OCI-LY1 (cell line): ENCODE results near the gene CAPN12.

Experiments used
- H2AFZ ChIP-seq: fragments of 200-600 bp; sonication (generic), shearing (Covaris generic); 2 replicates; pipeline ENCODE4 v1.6.0; 2014; ENCODE audit warnings: antibody characterized with exemption, mild to moderate bottlenecking, low read length
- H3F3A ChIP-seq: fragments of 200-600 bp; sonication (generic), shearing (Covaris generic); 2 replicates; pipeline ENCODE4 v1.6.0; 2014; ENCODE audit warnings: mild to moderate bottlenecking, antibody characterized with exemption, low read length, moderate library complexity; ENCODE audit not compliant: insufficient read depth
- H3K27ac ChIP-seq: fragments of 200-600 bp; sonication (generic); 2 replicates; pipeline ENCODE4 v1.5.1; 2014; ENCODE audit warnings: low read length, mixed run types, mild to moderate bottlenecking, low read depth; ENCODE audit not compliant: poor library complexity, severe bottlenecking
- H3K27me3 ChIP-seq: fragments of 200-600 bp; sonication (generic); 2 replicates; pipeline ENCODE4 v1.6.0; 2014; ENCODE audit warnings: antibody characterized with exemption, mild to moderate bottlenecking, low read length, moderate library complexity; ENCODE audit not compliant: insufficient read depth
- H3K36me3 ChIP-seq: fragments of 200-600 bp; sonication (generic); 2 replicates; pipeline ENCODE4 v1.6.1; 2014; ENCODE audit warnings: mild to moderate bottlenecking, antibody characterized with exemption, low read length, moderate library complexity, mixed read lengths; ENCODE audit not compliant: insufficient read depth
- H3K4me1 ChIP-seq: fragments of 200-600 bp; sonication (generic); 2 replicates; pipeline ENCODE4 v1.5.1; 2014; ENCODE audit warnings: mild to moderate bottlenecking, low read length, moderate library complexity; ENCODE audit not compliant: insufficient read depth, severe bottlenecking
- H3K4me2 ChIP-seq: fragments of 200-600 bp; sonication (generic), shearing (Covaris generic); 2 replicates; pipeline ENCODE4 v1.6.1; 2014; ENCODE audit warnings: low read length
- H3K4me3 ChIP-seq: fragments of 200-600 bp; sonication (generic); 2 replicates; pipeline ENCODE4 v1.5.1; 2014; ENCODE audit warnings: low read length, low read depth, mild to moderate bottlenecking, mixed read lengths; ENCODE audit not compliant: poor library complexity, severe bottlenecking
- H3K79me2 ChIP-seq: fragments of 200-600 bp; shearing (Covaris generic); 2 replicates; pipeline ENCODE4 v1.6.1; 2016; ENCODE audit warnings: mixed run types, low read length, mixed read lengths; ENCODE audit not compliant: insufficient read depth
- H3K9ac ChIP-seq: fragments of 200-600 bp; sonication (generic), shearing (Covaris generic); 2 replicates; pipeline ENCODE4 v1.6.1; 2014; ENCODE audit warnings: mild to moderate bottlenecking, low read length, mixed read lengths
- H3K9me2 ChIP-seq: fragments of 200-600 bp; sonication (generic), shearing (Covaris generic); 2 replicates; pipeline ENCODE4 v1.6.1; 2014; ENCODE audit warnings: low read depth, mild to moderate bottlenecking, low read length, mixed read lengths
- H3K9me3 ChIP-seq: fragments of 200-600 bp; shearing (Covaris generic); 2 replicates; pipeline ENCODE4 v1.6.1; 2014; ENCODE audit warnings: low read length, mixed read lengths
- H4K20me1 ChIP-seq: fragments of 200-600 bp; sonication (generic), shearing (Covaris generic); 2 replicates; pipeline ENCODE4 v1.6.0; 2016; ENCODE audit warnings: mild to moderate bottlenecking, low read length; ENCODE audit not compliant: insufficient read depth
- CTCF ChIP-seq: fragments of 200-600 bp; sonication (generic), shearing (Covaris generic); IDR thresholded peaks from 2 replicates; pipeline ENCODE4 v1.5.1; 2017; ENCODE audit warnings: mild to moderate bottlenecking, antibody characterized with exemption, low read length, moderate library complexity, mixed read lengths
- EZH2 ChIP-seq: fragments of 200-600 bp; sonication (generic), shearing (Covaris generic); IDR thresholded peaks from 2 replicates; pipeline ENCODE4 v1.8.0; 2017; ENCODE audit warnings: borderline replicate concordance, mixed run types, mild to moderate bottlenecking, antibody characterized with exemption, low read length, moderate library complexity, mixed read lengths

The CAPN12 gene

GRCh38 chr19:38684078-38684861, 60.0 kb downstream of the CAPN12 start:
- Histone ChIP-seq H3K9me2 (no peaks in the 10 kb centered on the region), H2AFZ (no peak overlapping the region), H3K9me3 (no peaks in the 10 kb centered on the region), H3K79me2 (peaks cover 9% of the 10 kb centered on the region; the same call in 1 of the 2 replicates), H3K9ac (no peak overlapping the region), H3K27me3 (no peaks in the 10 kb centered on the region), H3F3A (no peaks in the 10 kb centered on the region), H3K27ac (no peak overlapping the region), H3K4me3 (no peak overlapping the region), H3K4me2 (no peak overlapping the region), H4K20me1 (no peaks in the 10 kb centered on the region), H3K36me3 (peaks cover 15% of the 10 kb centered on the region; the same call in 1 of the 2 replicates), H3K4me1 (peaks cover 21% of the 10 kb centered on the region)
- TF ChIP-seq CTCF: no peak
- TF ChIP-seq EZH2: no peak

- Histone ChIP-seq H3K27me3 (no peaks in the 10 kb centered on the region), H3F3A (no peaks in the 10 kb centered on the region), H3K9me3 (no peaks in the 10 kb centered on the region), H2AFZ (no peak overlapping the region), H3K4me3 (no peak overlapping the region), H4K20me1 (no peaks in the 10 kb centered on the region), H3K36me3 (peaks cover 18% of the 10 kb centered on the region; the same call in 1 of the 2 replicates), H3K27ac (no peak overlapping the region), H3K9ac (no peak overlapping the region), H3K9me2 (no peaks in the 10 kb centered on the region), H3K4me1 (peaks cover 21% of the 10 kb centered on the region), H3K4me2 (no peak overlapping the region), H3K79me2 (peaks cover 9% of the 10 kb centered on the region; the same call in 1 of the 2 replicates)
- TF ChIP-seq CTCF (no peak), EZH2 (no peak)
Measured at GRCh38 chr19:38683393-38684077, 60.7 kb downstream of the CAPN12 start.

GRCh38 chr19:38682872-38683392, 61.3 kb downstream of the CAPN12 start:
- H2AFZ ChIP-seq: no peak overlapping the region
- no peak overlapping the region for H3K4me3 ChIP-seq
- H3K4me2 ChIP-seq: no peak overlapping the region
- no peak overlapping the region for H3K27ac ChIP-seq
- no peak for TF ChIP-seq EZH2
- no peak for TF ChIP-seq CTCF
- H3K9ac ChIP-seq: no peak overlapping the region
- H3K9me2 ChIP-seq: no peaks in the 10 kb centered on the region
- H3K79me2 ChIP-seq: peaks cover 9% of the 10 kb centered on the region; the same call in 1 of the 2 replicates
- no peaks in the 10 kb centered on the region for H3F3A ChIP-seq
- no peaks in the 10 kb centered on the region for H3K27me3 ChIP-seq
- no peaks in the 10 kb centered on the region for H4K20me1 ChIP-seq
- peaks cover 18% of the 10 kb centered on the region; the same call in 1 of the 2 replicates for H3K36me3 ChIP-seq
- no peaks in the 10 kb centered on the region for H3K9me3 ChIP-seq
- peaks cover 21% of the 10 kb centered on the region for H3K4me1 ChIP-seq
